Measurements from ENCODE around the gene APOL1.
"Not testable (repeated sequence)": the region's sequence is repeated elsewhere in the genome, so short reads cannot be mapped to it uniquely, and the experiment has no call there.

The APOL1 gene

DNA sequence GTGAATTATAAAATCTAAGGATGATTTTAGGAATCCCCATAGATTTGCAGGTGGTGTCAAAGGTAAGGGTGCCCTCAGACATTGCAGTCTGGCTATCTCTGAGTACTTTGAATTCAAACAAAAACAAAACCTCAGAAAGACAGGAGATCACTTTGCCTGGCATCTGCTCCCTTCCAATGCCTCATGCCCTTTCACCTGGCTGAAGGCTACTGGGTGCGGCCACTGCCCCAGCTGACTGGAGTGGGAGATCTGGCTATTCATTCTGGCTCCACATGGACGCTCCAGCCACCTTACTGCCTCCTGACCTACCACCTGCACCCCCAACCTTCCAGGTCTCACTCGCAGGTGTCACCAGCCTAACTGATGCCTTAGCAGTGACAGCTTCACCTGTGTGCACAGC, 23.3 kb upstream of the APOL1 start:
- Mint-ChIP-seq H3K4me1 (peaks cover 22% of the 10 kb centered on the region), H3K36me3 (peaks cover 70% of the 10 kb centered on the region)
- DNase-seq, CTCF ChIA-PET, H3K27me3 Mint-ChIP-seq, H3K4me3 Mint-ChIP-seq, H3K27ac Mint-ChIP-seq, H3K9me3 Mint-ChIP-seq: not testable (repeated sequence)

GRCh38 chr22:36231051-36231450, 21.9 kb upstream of the APOL1 start:
- H3K4me3 Mint-ChIP-seq, DNase-seq, CTCF ChIA-PET, H3K27me3 Mint-ChIP-seq, H3K9me3 Mint-ChIP-seq, H3K27ac Mint-ChIP-seq: not testable (repeated sequence)
- peaks cover 82% of the 10 kb centered on the region for H3K36me3 Mint-ChIP-seq
- peaks cover 36% of the 10 kb centered on the region for H3K4me1 Mint-ChIP-seq

DNA sequence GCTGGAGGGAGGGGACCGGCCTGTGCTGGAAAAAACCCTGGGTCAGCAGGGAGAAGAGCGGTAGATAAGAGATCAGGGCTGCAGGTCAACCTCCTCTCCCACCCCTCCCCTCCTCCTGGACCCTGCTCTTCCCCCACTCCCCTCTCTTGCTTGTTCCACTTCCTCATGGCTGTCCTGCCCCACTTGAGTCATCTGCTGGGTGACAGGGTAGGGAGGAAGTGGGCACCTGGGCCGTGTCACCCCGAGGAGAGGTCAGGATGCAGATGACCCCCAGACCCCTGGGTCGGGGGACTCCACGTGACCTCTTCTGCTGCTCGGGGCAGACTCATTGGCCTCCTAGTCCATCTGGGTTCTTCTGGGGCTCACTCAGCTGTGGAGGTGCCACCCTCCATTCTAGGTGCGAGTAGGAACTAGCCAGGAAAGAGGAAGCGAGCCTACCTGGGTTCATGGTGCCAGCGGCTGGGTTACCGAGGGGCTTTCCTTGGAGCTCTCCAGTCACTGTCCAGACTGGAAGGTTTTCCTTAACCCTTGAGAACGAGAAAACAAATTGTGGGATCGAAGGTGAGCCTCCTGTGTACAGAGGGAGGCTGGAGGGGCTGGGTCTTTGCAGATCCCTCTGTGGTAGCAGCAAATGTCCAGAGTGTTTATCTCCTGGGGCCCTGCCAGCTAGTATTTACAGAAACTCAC, 20.1 kb upstream of the APOL1 start:
- peak overlapping the region; percentile 56 for H3K27ac Mint-ChIP-seq
- no peak for DNase-seq
- peaks cover 10% of the 10 kb centered on the region for H3K9me3 Mint-ChIP-seq
- peaks cover 54% of the 10 kb centered on the region for H3K4me1 Mint-ChIP-seq
- CTCF ChIA-PET = no interaction called here
- no peak overlapping the region for H3K4me3 Mint-ChIP-seq
- H3K36me3 Mint-ChIP-seq = peaks cover 90% of the 10 kb centered on the region
- H3K27me3 Mint-ChIP-seq = no peaks in the 10 kb centered on the region

DNA sequence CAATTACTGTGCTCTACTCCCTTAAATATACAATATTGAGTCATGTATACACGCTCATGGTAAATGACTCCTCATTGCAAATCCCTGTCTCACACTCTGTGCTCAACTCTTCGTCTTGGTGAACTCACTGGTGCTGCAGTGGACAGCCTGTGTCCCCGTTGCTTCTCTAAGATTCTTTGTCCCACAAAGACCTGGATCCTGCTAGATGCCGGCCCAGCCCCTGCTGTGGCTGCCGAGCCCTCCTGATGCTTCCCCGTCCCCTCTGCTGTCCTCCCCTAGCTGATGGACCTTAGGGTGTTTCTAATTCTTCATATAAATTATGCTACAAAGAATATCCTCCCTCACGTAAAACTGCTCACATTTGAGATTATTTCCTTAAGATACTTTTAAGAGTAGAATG, 19.1 kb upstream of the APOL1 start:
- H3K27ac Mint-ChIP-seq = no peak overlapping the region
- H3K36me3 Mint-ChIP-seq = peaks cover 87% of the 10 kb centered on the region
- CTCF ChIA-PET = no interaction called here
- DNase-seq = no peak
- H3K4me3 Mint-ChIP-seq = no peak overlapping the region
- peaks cover 57% of the 10 kb centered on the region for H3K4me1 Mint-ChIP-seq
- peaks cover 10% of the 10 kb centered on the region for H3K9me3 Mint-ChIP-seq
- H3K27me3 Mint-ChIP-seq = no peaks in the 10 kb centered on the region

- Mint-ChIP-seq H3K36me3 (peaks cover 87% of the 10 kb centered on the region), H3K27ac (no peak overlapping the region), H3K4me1 (peaks cover 57% of the 10 kb centered on the region), H3K9me3 (peaks cover 10% of the 10 kb centered on the region), H3K27me3 (no peaks in the 10 kb centered on the region), H3K4me3 (peak overlapping the region; percentile 57)
- CTCF ChIA-PET = no interaction called here
- no peak for DNase-seq
These were observed 18.7 kb upstream of the APOL1 start for GRCh38 chr22:36234213-36234612.

GRCh38 chr22:36234919-36235318, 18.0 kb upstream of the APOL1 start:
- peaks cover 10% of the 10 kb centered on the region for H3K9me3 Mint-ChIP-seq
- peak overlapping the region; percentile 79 for H3K27ac Mint-ChIP-seq
- DNase-seq = no peak
- H3K36me3 Mint-ChIP-seq = peaks cover 83% of the 10 kb centered on the region
- peak overlapping the region; percentile 57 for H3K4me3 Mint-ChIP-seq
- CTCF ChIA-PET = no interaction called here
- no peaks in the 10 kb centered on the region for H3K27me3 Mint-ChIP-seq
- H3K4me1 Mint-ChIP-seq = peaks cover 64% of the 10 kb centered on the region

- peaks cover 10% of the 10 kb centered on the region for H3K9me3 Mint-ChIP-seq
- CTCF ChIA-PET = interaction anchor here (1.4 kb wide), 1 partner anchor 251 kb away, joined by 3 read pairs; no protein-coding TSS in a partner anchor
- no peaks in the 10 kb centered on the region for H3K27me3 Mint-ChIP-seq
- peak overlapping the region; percentile 28 for H3K4me3 Mint-ChIP-seq
- H3K36me3 Mint-ChIP-seq = peaks cover 78% of the 10 kb centered on the region
- H3K4me1 Mint-ChIP-seq = peaks cover 69% of the 10 kb centered on the region
- no peak for DNase-seq
- H3K27ac Mint-ChIP-seq = no peak overlapping the region
These were observed 17.3 kb upstream of the APOL1 start for GRCh38 chr22:36235585-36235984.

DNA sequence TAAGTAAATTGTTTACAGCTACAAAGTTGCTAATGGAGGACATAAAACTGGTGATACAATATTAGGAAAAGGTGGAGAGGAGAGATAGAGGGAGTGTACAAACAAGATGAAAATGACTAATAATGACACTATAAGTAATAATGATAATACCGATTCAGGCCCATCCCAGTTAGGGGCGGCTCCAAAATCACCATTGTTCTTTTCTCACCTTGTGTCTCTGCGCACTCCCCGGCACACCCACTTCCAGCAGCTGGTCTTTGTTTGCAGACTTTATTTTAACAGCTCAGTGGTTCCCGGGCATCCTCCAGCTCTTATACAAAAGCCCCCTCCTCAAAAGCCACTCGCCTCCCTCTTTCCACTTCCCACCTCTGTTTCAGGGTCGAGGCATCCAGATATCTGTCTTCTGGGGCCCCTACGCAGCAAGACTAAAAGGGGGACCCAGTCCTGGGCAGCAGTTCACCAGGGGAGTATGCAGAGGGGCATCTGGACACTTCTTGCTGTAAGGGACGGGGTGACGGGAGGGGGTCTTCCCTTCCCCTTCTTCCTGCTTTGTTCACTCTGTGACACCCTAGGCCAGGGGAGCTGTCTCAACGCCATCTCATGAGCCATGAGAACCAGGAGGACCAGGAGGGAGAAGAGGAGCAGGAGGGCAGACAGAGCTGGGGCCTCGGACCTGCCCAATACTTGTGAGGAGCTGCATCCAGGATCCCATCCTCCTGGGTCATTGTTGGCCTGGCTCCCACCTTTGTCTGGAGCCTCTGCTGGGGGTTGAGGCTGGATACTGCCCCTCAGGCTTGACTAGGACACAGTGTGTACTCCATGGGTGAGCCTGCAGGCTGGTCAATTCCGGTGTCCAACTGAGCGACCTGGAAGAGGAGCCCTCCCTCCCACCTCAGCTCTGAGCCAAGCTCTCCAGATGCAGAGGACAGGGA, 16.3 kb upstream of the APOL1 start:
- H3K27ac Mint-ChIP-seq = no peak overlapping the region
- CTCF ChIA-PET = interaction anchor here (1.4 to 1.6 kb wide), 2 partner anchors 39 to 250 kb away, joined by 3 to 4 read pairs; no protein-coding TSS in a partner anchor
- no peaks in the 10 kb centered on the region for H3K27me3 Mint-ChIP-seq
- H3K9me3 Mint-ChIP-seq = peaks cover 10% of the 10 kb centered on the region
- DNase-seq = no peak
- H3K4me1 Mint-ChIP-seq = peaks cover 69% of the 10 kb centered on the region
- peak overlapping the region; percentile 100 for H3K4me3 Mint-ChIP-seq
- H3K36me3 Mint-ChIP-seq = peaks cover 69% of the 10 kb centered on the region

GRCh38 chr22:36237462-36238372, 15.2 kb upstream of the APOL1 start:
- Mint-ChIP-seq H3K27me3 (peaks cover 5% of the 10 kb centered on the region), H3K4me1 (peaks cover 63% of the 10 kb centered on the region), H3K27ac (peak overlapping the region; percentile 98), H3K9me3 (peaks cover 14% of the 10 kb centered on the region), H3K36me3 (peaks cover 63% of the 10 kb centered on the region), H3K4me3 (peak overlapping the region; percentile 100)
- peak; percentile 56 for DNase-seq
- CTCF ChIA-PET = interaction anchor here (0.8 to 3.2 kb wide), 10 partner anchors 16 to 249 kb away, joined by 3 to 30 read pairs (median 4); partner anchors contain the start of gene APOL1

DNA sequence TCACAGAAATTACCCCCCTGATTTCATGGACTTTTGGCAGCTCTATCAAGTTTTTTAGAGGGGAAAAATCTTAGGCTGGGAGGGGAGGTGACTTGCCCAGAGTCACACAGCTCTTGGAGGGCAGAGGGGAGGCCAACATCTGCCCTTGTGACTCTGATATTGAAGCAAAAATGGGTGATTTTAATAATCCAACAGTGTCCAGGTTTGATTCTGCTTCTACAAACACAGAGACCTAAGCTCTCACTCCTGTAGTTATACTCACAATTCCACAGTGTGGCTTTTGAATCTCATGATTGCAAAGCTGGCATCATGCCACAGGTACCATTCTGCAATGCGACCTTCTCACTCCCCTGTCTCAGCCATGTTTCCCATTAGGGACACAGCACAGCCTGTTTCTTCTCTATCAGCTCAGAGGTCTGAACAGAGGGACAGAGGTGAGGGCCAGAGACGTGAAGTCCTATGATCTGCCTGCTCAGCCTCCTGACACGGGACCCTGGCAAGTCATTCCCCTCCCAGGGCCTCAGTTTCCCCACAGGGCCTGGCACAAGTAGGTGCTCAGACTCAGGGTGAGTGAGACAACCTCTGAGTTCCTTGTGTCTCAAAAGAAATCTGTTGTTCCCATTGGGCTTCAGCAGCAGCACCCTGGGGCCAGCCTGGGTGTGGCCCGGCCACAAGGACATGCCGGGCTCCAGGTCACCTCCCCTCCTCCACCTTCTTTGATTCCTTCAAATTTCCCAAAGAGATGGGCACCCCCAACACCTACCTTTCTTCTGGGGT, 14.4 kb upstream of the APOL1 start:
- DNase-seq = no peak
- Mint-ChIP-seq H3K36me3 (peaks cover 55% of the 10 kb centered on the region), H3K4me3 (peak overlapping the region; percentile 100), H3K27ac (peak overlapping the region; percentile 98), H3K9me3 (peaks cover 18% of the 10 kb centered on the region), H3K4me1 (peaks cover 60% of the 10 kb centered on the region), H3K27me3 (peaks cover 10% of the 10 kb centered on the region)
- CTCF ChIA-PET = interaction anchor here (0.7 to 3.2 kb wide), 21 partner anchors 11 to 248 kb away, joined by 3 to 30 read pairs (median 4); partner anchors contain the start of genes APOL1 and APOL3

DNA sequence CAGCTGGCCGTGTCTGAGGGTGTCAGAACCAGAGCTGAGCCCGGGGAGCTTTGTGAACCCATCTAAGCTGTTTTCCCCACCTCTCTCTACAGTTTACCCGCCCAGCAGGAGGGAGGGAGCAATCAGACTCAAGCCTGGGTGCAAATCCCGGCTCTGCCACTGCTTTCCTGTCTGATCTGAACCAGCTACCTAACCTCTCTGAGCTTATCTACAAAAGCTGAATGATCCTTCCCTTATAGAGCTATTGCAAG, 13.9 kb upstream of the APOL1 start:
- H3K4me1 Mint-ChIP-seq = peaks cover 55% of the 10 kb centered on the region
- peak overlapping the region; percentile 98 for H3K27ac Mint-ChIP-seq
- CTCF ChIA-PET = interaction anchor here (0.7 to 3.2 kb wide), 21 partner anchors 11 to 247 kb away, joined by 3 to 30 read pairs (median 4); partner anchors contain the start of genes APOL1 and APOL3
- peaks cover 11% of the 10 kb centered on the region for H3K27me3 Mint-ChIP-seq
- peaks cover 18% of the 10 kb centered on the region for H3K9me3 Mint-ChIP-seq
- DNase-seq = peak; percentile 37
- H3K4me3 Mint-ChIP-seq = peak overlapping the region; percentile 100
- peaks cover 50% of the 10 kb centered on the region for H3K36me3 Mint-ChIP-seq

- H3K27me3 Mint-ChIP-seq = peaks cover 11% of the 10 kb centered on the region
- H3K27ac Mint-ChIP-seq = peak within 1 kb of the TSS; percentile 98
- CTCF ChIA-PET = interaction anchor here (0.6 to 3.2 kb wide), 25 partner anchors 12 to 247 kb away, joined by 3 to 30 read pairs (median 4); partner anchors contain the start of genes APOL1 and APOL3
- H3K4me3 Mint-ChIP-seq = peak within 1 kb of the TSS; percentile 100
- peaks cover 49% of the 10 kb centered on the region for H3K4me1 Mint-ChIP-seq
- peak; percentile 94 for DNase-seq
- peaks cover 18% of the 10 kb centered on the region for H3K9me3 Mint-ChIP-seq
- H3K36me3 Mint-ChIP-seq = peaks cover 45% of the 10 kb centered on the region
These were observed 13.3 kb upstream of the APOL1 start, which contains the start of gene APOL2 for GRCh38 chr22:36239401-36240171. APOL2 (minus strand) TSS chr22:36239527; CDS start chr22:36233162, 6,365 bp downstream.

Data from activated naive CD4-positive, alpha-beta T cell treated with anti-CD3 and anti-CD28 coated beads, Interleukin-2, amount 10 ng/mL, durations not matched to agents 7 days and 5 days (primary cell).